ENCODE data around the gene POU2F3.

DNA sequence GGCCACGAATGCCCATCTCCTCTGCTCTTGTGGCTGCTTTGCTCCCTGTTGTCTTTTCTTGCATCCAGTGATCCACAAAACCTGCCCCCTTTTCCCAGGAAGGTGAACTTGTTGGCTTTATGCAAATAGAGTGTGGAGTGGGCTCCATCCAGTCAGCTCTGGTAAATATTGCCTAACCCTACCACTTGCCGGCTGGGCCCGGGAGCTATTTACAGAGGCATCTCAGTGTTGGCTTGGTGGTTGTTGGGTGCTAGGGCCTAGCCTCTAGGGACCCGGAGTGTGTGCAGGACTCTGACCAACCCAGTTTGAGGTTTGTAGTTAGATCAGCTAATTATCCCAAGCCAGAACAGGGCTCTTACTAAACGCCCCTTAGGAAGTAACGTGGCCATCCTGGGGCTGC, 44.3 kb downstream of the POU2F3 start:
- TF ChIP-seq, protein P1, sequence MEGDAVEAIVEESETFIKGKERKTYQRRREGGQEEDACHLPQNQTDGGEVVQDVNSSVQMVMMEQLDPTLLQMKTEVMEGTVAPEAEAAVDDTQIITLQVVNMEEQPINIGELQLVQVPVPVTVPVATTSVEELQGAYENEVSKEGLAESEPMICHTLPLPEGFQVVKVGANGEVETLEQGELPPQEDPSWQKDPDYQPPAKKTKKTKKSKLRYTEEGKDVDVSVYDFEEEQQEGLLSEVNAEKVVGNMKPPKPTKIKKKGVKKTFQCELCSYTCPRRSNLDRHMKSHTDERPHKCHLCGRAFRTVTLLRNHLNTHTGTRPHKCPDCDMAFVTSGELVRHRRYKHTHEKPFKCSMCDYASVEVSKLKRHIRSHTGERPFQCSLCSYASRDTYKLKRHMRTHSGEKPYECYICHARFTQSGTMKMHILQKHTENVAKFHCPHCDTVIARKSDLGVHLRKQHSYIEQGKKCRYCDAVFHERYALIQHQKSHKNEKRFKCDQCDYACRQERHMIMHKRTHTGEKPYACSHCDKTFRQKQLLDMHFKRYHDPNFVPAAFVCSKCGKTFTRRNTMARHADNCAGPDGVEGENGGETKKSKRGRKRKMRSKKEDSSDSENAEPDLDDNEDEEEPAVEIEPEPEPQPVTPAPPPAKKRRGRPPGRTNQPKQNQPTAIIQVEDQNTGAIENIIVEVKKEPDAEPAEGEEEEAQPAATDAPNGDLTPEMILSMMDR (IDR thresholded peaks at IDR 0.05), result no peak
- TF ChIP-seq EZH2 (IDR thresholded peaks at IDR 0.05), result no peak
